Central memory CD8-positive, alpha-beta T cell (primary cell): ENCODE results near the gene SHISA7.

Source experiments
- ATAC-seq: fragments of 150-1000 bp; cut with Tn5 transposase; replicated peaks from 2 replicates; pipeline ENCODE4 v1.10.0; 2022; ENCODE audit warnings: mild to moderate bottlenecking, moderate FRiP score, moderate number of reproducible peaks; ENCODE audit not compliant: poor library complexity, severe bottlenecking; ENCODE audit errors: extremely low read depth
- DNase-seq, 2 donors: peaks; one replicate each; pipeline ENCODE4 v3.0.0; 2021; ENCODE audit warnings: low spot score in 2 of 2
- H3K27ac Mint-ChIP-seq: one replicate; pipeline ENCODE4 v1.8.0; 2022; ENCODE audit warnings: low read depth, mild to moderate bottlenecking, moderate library complexity, mixed read lengths
- H3K27me3 Mint-ChIP-seq: one replicate; pipeline ENCODE4 v1.8.0; 2022; ENCODE audit warnings: mixed read lengths
- H3K36me3 Mint-ChIP-seq: one replicate; pipeline ENCODE4 v1.8.0; 2022; ENCODE audit warnings: mild to moderate bottlenecking, moderate library complexity, mixed read lengths; ENCODE audit not compliant: insufficient read depth
- H3K4me1 Mint-ChIP-seq: one replicate; pipeline ENCODE4 v1.8.0; 2022; ENCODE audit warnings: mixed read lengths
- H3K4me3 Mint-ChIP-seq: one replicate; pipeline ENCODE4 v1.8.0; 2022; ENCODE audit warnings: mild to moderate bottlenecking, moderate library complexity, mixed read lengths
- H3K9me3 Mint-ChIP-seq: one replicate; pipeline ENCODE4 v1.8.0; 2022; ENCODE audit warnings: mixed read lengths

The SHISA7 gene

DNA sequence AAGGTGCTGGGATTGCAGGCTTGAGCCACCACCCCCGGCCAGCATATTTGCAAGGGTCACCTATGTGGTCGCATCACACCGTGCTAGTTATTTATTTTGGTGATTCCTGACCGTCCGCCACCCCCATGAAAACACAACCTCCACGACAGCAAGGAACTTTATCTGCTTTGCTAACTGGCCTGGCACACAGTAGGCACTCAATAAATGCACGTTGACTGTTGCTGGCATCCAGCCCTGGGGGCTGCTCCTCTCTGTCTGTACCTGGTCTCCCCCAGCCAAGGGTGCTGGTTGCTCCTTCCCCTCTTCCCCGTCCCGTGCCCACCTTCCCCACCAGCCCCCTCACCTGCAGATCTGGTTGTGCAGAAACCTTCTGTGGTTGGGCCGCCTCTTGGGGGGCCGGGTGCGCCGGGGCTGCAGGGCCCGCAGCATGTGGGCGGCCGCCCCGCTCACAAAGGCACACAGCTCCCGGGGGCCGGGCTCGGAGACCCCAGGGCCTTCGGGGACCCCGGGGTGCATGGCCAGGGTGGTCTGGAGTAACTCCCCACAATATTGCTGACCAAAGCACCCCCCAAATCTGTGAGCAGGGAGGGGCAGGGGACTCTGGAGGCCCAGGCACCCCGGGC is 21.1 kb upstream of the SHISA7 start:
- Mint-ChIP-seq H3K4me1 (peaks cover 25% of the 10 kb centered on the region), H3K4me3 (no peak overlapping the region), H3K27ac (no peak overlapping the region), H3K9me3 (no peaks in the 10 kb centered on the region), H3K36me3 (peaks cover 7% of the 10 kb centered on the region), H3K27me3 (no peaks in the 10 kb centered on the region)
- no peak for DNase-seq
- ATAC-seq: no peak

GRCh38 chr19:55463583-55464031 is 20.5 kb upstream of the SHISA7 start:
- Mint-ChIP-seq H3K9me3 (no peaks in the 10 kb centered on the region), H3K27ac (no peak overlapping the region), H3K4me3 (no peak overlapping the region), H3K4me1 (peaks cover 25% of the 10 kb centered on the region), H3K27me3 (no peaks in the 10 kb centered on the region), H3K36me3 (peaks cover 7% of the 10 kb centered on the region)
- ATAC-seq: no peak
- no peak for DNase-seq

GRCh38 chr19:55462722-55463121 is 19.6 kb upstream of the SHISA7 start:
- H3K27ac Mint-ChIP-seq: peak overlapping the region; percentile 86
- H3K4me1 Mint-ChIP-seq: peaks cover 25% of the 10 kb centered on the region
- no peaks in the 10 kb centered on the region for H3K27me3 Mint-ChIP-seq
- DNase-seq (no peak), ATAC-seq (no peak)
- H3K4me3 Mint-ChIP-seq: peak overlapping the region; percentile 87
- H3K9me3 Mint-ChIP-seq: no peaks in the 10 kb centered on the region
- H3K36me3 Mint-ChIP-seq: peaks cover 7% of the 10 kb centered on the region

DNA sequence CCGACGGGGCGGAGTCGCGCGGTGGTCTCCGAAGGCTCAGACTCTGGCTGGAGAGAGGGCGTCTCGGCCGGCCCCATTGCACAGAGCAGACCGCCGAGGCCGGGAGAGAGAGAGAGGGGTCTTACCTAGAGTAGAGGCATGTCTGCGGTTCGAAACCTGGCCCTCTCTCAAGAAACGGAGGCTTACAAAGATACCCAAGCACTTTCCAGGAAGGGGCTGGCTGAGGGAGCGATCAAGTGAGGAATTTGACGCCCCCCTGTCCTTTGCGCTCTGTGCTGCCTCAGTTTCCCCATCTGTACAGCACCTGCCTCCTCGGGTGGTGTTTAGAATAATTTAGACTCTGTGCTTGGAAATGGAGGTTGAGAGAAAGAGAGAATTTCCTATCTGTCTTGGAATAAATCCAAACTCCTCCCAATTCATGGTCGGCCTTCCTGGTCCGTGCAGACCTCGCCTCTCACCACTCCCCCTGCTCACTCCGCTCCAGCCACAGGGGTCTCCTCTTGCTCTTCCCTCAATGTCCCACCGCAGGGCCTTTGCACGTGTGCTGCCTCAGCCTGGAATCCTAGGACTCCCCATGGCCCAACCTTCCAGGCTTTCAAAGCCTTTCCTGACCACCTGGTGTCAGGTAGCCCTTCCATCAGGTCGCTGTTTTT is 19.0 kb upstream of the SHISA7 start:
- peaks cover 25% of the 10 kb centered on the region for H3K4me1 Mint-ChIP-seq
- DNase-seq (no peak), ATAC-seq (no peak)
- H3K9me3 Mint-ChIP-seq: no peaks in the 10 kb centered on the region
- H3K4me3 Mint-ChIP-seq: peak overlapping the region; percentile 87
- H3K27ac Mint-ChIP-seq: peak overlapping the region; percentile 86
- peaks cover 6% of the 10 kb centered on the region for H3K36me3 Mint-ChIP-seq
- H3K27me3 Mint-ChIP-seq: no peaks in the 10 kb centered on the region

- peaks cover 25% of the 10 kb centered on the region for H3K4me1 Mint-ChIP-seq
These were observed 18.3 kb upstream of the SHISA7 start, which contains the start of gene ISOC2 for GRCh38 chr19:55461259-55461973. Gene ISOC2 (minus strand): TSS chr19:55461642. CDS start chr19:55456486, 5,156 bp downstream.

DNA sequence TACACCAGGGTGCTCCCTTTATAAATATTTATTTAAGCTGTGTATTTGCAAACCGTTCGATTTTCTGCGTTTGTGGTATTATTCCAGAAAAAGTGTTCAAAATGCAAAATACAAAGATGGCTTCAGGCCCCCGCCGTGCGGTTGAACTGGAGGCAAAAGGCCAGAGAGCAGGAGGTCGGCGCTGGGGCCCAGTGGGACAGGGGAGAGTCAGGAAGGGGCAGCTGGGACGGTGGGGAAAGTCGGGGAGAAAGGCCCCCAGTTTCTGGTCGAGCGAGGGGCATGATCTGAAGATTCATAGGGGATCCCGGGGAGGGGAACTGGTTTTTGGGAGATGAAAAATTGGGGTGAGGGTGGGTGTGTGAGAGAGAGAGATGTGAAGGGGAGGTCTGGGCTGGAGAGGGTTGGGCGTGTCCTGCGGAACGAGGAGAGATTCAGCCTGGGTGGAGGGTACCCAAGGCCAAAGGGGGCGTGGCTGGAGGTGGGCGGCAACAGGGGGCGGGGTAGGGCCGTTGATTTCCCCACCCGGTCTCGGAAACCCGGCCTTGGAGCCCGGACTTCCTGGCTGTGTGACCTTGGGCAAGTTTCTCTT is 17.7 kb upstream of the SHISA7 start:
- peak overlapping the region; percentile 87 for H3K4me3 Mint-ChIP-seq
- DNase-seq (no peak), ATAC-seq (no peak)
- no peak overlapping the region for H3K27ac Mint-ChIP-seq
- peaks cover 25% of the 10 kb centered on the region for H3K4me1 Mint-ChIP-seq
- H3K27me3 Mint-ChIP-seq: no peaks in the 10 kb centered on the region
- peaks cover 6% of the 10 kb centered on the region for H3K36me3 Mint-ChIP-seq
- H3K9me3 Mint-ChIP-seq: no peaks in the 10 kb centered on the region

More at GRCh38 chr19:55461259-55461973, 18.3 kb upstream of the SHISA7 start, which contains the start of gene ISOC2:
- Mint-ChIP-seq H3K4me3 (peak within 1 kb of the TSS; percentile 87), H3K36me3 (peaks cover 6% of the 10 kb centered on the region), H3K9me3 (no peaks in the 10 kb centered on the region), H3K27ac (peak within 1 kb of the TSS; percentile 86), H3K27me3 (no peaks in the 10 kb centered on the region)
- DNase-seq (peak; percentile 100), ATAC-seq (peak; percentile 95)

GRCh38 chr19:55459950-55460657 is 17.0 kb upstream of the SHISA7 start:
- peaks cover 6% of the 10 kb centered on the region for H3K36me3 Mint-ChIP-seq
- no peak overlapping the region for H3K27ac Mint-ChIP-seq
- DNase-seq: no peak

DNA sequence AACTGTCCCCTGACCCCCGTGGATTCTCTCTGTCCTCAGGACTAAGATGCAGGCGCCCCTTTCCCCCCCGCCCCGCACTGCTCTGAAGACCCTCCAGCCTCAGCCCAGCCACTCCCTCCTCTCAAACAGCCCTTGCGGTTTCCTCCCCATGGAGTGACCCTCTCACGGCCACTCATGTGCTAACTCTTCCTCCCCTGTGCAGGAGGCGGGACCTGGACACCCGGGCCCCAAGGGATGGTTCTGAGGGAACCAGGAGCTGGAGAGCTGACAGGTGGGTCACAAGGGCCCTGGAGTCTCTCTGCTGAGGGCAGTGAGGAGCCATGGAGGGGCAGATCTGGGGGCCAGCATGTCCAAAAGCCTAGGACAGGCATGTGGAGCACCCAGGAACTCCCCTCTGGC is 16.4 kb upstream of the SHISA7 start:
- H3K4me3 Mint-ChIP-seq: no peak overlapping the region

More at GRCh38 chr19:55459950-55460657, 17.0 kb upstream of the SHISA7 start:
- Mint-ChIP-seq H3K4me3 (peak overlapping the region; percentile 87), H3K27me3 (peaks cover under 1% of the 10 kb centered on the region), H3K9me3 (no peaks in the 10 kb centered on the region), H3K4me1 (peaks cover 25% of the 10 kb centered on the region)
- ATAC-seq: no peak

DNA sequence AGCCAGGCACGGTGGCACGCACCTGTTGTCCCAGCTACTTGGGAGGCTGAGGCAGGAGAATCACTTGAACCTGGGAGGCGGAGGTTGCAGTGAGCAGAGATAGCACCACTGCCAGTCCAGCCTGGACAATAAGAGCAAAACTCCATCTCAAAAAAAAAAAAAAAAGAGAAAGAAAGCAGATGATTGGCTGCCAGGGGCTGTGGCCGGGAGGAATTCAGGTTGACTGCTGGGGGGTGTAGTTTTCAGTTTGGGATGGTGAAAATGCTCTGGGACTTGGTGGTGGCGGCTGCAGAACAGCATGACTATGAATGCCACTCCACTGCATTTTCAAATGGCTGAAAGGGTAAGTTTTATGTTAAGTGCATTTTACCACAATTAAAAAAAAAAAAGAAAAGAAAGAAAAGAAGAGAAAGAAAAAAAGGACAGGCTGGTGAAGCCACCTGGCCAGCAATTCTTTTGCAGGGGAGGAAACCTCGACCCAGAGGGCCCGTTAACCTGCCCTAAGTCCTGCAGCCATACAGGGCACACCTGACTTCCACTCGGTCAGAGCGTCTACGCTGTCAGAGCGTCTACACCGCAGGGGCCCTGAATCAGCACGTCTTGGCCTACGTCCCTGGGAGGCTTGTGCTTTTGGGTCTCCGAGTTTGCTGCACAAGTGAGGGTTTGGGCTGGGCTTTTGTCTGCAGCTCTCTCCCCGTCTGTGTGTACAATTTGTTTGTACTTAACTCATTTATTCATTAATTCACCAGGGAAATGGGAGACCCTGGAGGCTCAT is 14.8 kb upstream of the SHISA7 start:
- Mint-ChIP-seq H3K36me3 (peaks cover 9% of the 10 kb centered on the region), H3K4me1 (peaks cover 30% of the 10 kb centered on the region), H3K27ac (no peak overlapping the region), H3K9me3 (no peaks in the 10 kb centered on the region), H3K4me3 (no peak overlapping the region), H3K27me3 (peaks cover 23% of the 10 kb centered on the region)
- ATAC-seq: no peak
- no peak for DNase-seq

More for the DNA sequence above, 16.4 kb upstream of the SHISA7 start:
- ATAC-seq: no peak
- DNase-seq: no peak
- peaks cover 7% of the 10 kb centered on the region for H3K36me3 Mint-ChIP-seq
- no peak overlapping the region for H3K27ac Mint-ChIP-seq
- no peaks in the 10 kb centered on the region for H3K9me3 Mint-ChIP-seq
- peaks cover 29% of the 10 kb centered on the region for H3K4me1 Mint-ChIP-seq
- H3K27me3 Mint-ChIP-seq: peaks cover 6% of the 10 kb centered on the region

GRCh38 chr19:55456347-55456746 is 13.2 kb upstream of the SHISA7 start:
- no peak for ATAC-seq
- H3K9me3 Mint-ChIP-seq: no peaks in the 10 kb centered on the region
- H3K4me1 Mint-ChIP-seq: peaks cover 23% of the 10 kb centered on the region
- peaks cover 25% of the 10 kb centered on the region for H3K27me3 Mint-ChIP-seq
- H3K4me3 Mint-ChIP-seq: no peak overlapping the region
- no peak for DNase-seq
- no peak overlapping the region for H3K27ac Mint-ChIP-seq
- H3K36me3 Mint-ChIP-seq: peaks cover 5% of the 10 kb centered on the region

DNA sequence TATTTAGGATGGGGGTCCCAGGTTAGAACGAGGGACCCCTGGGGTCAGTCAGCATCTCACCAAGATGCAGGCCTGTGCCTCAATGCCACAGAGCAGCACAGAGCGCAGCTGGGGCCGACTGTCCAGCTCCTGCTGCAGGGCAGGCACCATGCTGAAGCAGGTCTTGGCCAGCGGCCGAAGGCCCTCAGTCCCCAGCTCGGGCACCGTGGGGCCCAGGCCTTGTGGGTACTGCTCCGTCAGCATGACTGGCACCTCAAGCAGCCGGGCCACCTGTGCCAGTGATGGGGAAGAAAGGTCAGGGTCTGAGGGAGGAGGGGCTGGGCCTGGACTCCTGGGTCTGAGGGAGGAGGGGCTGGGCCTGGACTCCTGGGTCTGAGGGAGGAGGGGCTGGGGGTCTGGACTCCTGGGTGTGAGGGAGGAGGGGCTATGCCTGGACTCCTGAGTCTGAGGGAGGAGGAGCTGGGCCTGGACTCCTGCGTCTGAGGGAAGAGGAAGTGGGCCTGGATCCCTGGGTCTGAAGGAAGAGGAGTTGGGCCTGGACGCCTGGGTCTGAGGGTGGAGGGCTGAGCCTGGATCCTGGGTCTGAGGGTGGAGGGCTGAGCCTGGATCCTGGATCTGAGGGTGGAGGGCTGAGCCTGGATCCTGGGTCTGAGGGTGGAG is 12.6 kb upstream of the SHISA7 start:
- ATAC-seq (no peak), DNase-seq (no peak)
- H3K4me1 Mint-ChIP-seq: peaks cover 21% of the 10 kb centered on the region
- H3K27me3 Mint-ChIP-seq: peaks cover 25% of the 10 kb centered on the region
- H3K36me3 Mint-ChIP-seq: peaks cover 6% of the 10 kb centered on the region
- H3K9me3 Mint-ChIP-seq: no peaks in the 10 kb centered on the region
- H3K27ac Mint-ChIP-seq: no peak overlapping the region
- no peak overlapping the region for H3K4me3 Mint-ChIP-seq
